ENCODE results near the gene CNN3.

DNA sequence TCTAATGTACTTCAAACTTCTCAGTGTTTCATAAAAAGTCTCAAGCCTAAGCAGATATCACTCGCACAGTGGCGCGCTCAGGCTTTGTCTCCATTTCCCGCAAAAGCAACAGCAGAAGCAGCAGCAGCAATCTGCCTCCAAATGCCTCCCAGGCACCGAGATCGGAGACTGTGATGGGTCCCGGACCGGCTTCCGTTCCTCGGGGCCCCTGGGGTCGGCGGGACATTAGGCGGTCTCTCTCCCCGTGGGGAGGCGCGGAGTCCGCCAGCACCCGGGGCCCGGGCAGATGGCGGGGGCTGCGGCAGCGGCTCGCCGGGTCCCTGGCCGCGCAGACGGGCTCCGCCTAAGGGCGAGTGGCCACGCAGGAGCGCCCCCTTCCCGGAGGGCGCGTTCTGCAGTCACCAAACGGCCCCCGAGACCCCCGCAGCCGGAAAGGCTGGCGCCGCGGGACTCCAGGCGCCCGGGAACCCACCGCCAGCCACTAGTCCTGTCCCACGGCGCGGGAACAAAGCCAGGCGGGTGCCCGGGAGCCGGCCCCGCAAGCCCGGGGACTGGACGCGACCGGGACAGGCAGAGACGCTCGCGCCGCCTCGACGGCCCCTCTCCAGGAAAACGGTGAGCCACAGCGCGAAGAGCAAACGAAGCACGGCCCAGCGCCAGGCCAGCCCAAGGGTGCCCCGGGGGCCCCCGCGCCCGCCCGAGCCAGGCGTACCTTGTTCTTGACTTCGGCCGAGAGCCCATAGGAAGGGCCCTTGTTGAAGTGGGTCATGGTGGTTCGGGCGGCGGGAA lies 590 bp downstream of the CNN3 start:
- no peak for TF ChIP-seq EZH2 (IDR thresholded peaks at IDR 0.05)
- no peak for TF ChIP-seq POLR2AphosphoS5 (IDR thresholded peaks at IDR 0.05; ENCODE audit: borderline replicate concordance, low read depth, low read length)
- no peak for TF ChIP-seq FOXP2 (optimal IDR thresholded peaks at IDR 0.05; ENCODE audit: control extremely low read depth, extremely low read length, insufficient read depth)
